Mucosa of rectum (tissue), 2 donors: ENCODE results near the gene ADAT3.

Experiments
- H3K27ac ChIP-seq, 2 donors: one replicate each; pipeline ENCODE4 v1.7.0; 2013; ENCODE audit warnings: inconsistent platforms in 2 of 2, low read depth in 2 of 2, low read length in 2 of 2
- H3K27me3 ChIP-seq, 2 donors: one replicate each; pipeline ENCODE4 v1.7.0; 2013; ENCODE audit warnings: low read length in 2 of 2; ENCODE audit not compliant: control insufficient read depth in 2 of 2, insufficient read depth in 2 of 2
- H3K36me3 ChIP-seq, 2 donors: one replicate each; pipeline ENCODE4 v1.7.0; 2013; ENCODE audit warnings: low read length in 2 of 2; ENCODE audit not compliant: control insufficient read depth in 2 of 2, insufficient read depth in 2 of 2
- H3K4me1 ChIP-seq, 2 donors: one replicate each; pipeline ENCODE4 v1.7.0; 2013; ENCODE audit warnings: low read length in 2 of 2, mild to moderate bottlenecking in 1 of 2; ENCODE audit not compliant: control insufficient read depth in 2 of 2, insufficient read depth in 2 of 2
- H3K4me3 ChIP-seq, 2 donors: one replicate each; pipeline ENCODE4 v1.7.0; 2013; ENCODE audit warnings: low read length in 2 of 2
- H3K9ac ChIP-seq, 2 donors: one replicate each; pipeline ENCODE4 v1.7.0; 2013; ENCODE audit warnings: low read length in 2 of 2, low read depth in 1 of 2, mild to moderate bottlenecking in 1 of 2
- H3K9me3 ChIP-seq, 2 donors: one replicate each; pipeline ENCODE4 v1.7.0; 2013; ENCODE audit warnings: low read length in 2 of 2; ENCODE audit not compliant: control insufficient read depth in 2 of 2
- donor health status: healthy.
- donor health status: Normal muscosa, but diverticular disease.

ADAT3 gene

GRCh38 chr19:1944088-1944915, 39.1 kb downstream of the ADAT3 start:
- Histone ChIP-seq H3K27ac (no peak overlapping the region), H3K36me3 (no peaks in the 10 kb centered on the region), H3K4me3 (no peak overlapping the region), H3K9ac (no peak overlapping the region), H3K27me3 (no peaks in the 10 kb centered on the region), H3K9me3 (no peaks in the 10 kb centered on the region), H3K4me1 (peaks cover 16 to 28% of the 10 kb centered on the region in 2 donors)

GRCh38 chr19:1944916-1945561, 39.8 kb downstream of the ADAT3 start:
- Histone ChIP-seq H3K9ac (no peak overlapping the region), H3K36me3 (no peaks in the 10 kb centered on the region), H3K27me3 (no peaks in the 10 kb centered on the region), H3K9me3 (no peaks in the 10 kb centered on the region), H3K4me3 (no peak overlapping the region), H3K4me1 (peaks cover 10 to 23% of the 10 kb centered on the region in 2 donors), H3K27ac (no peak overlapping the region)

- peaks cover 7 to 19% of the 10 kb centered on the region in 2 donors for H3K4me1 ChIP-seq
- H3K27me3 ChIP-seq: no peaks in the 10 kb centered on the region
- no peaks in the 10 kb centered on the region for H3K36me3 ChIP-seq
- H3K9ac ChIP-seq: no peak overlapping the region
- H3K4me3 ChIP-seq: no peak overlapping the region
- no peak overlapping the region for H3K27ac ChIP-seq
- H3K9me3 ChIP-seq: no peaks in the 10 kb centered on the region
These were observed 40.7 kb downstream of the ADAT3 start for GRCh38 chr19:1945899-1946298.

- H3K9ac ChIP-seq: no peak overlapping the region
- H3K4me1 ChIP-seq: peaks cover 5 to 18% of the 10 kb centered on the region in 2 donors
- H3K27ac ChIP-seq: no peak overlapping the region
- peaks cover 0 to under 1% of the 10 kb centered on the region in 2 donors for H3K36me3 ChIP-seq
- no peak overlapping the region for H3K4me3 ChIP-seq
- H3K9me3 ChIP-seq: no peaks in the 10 kb centered on the region
- no peaks in the 10 kb centered on the region for H3K27me3 ChIP-seq
These were observed 42.5 kb downstream of the ADAT3 start for GRCh38 chr19:1947651-1948209.

DNA sequence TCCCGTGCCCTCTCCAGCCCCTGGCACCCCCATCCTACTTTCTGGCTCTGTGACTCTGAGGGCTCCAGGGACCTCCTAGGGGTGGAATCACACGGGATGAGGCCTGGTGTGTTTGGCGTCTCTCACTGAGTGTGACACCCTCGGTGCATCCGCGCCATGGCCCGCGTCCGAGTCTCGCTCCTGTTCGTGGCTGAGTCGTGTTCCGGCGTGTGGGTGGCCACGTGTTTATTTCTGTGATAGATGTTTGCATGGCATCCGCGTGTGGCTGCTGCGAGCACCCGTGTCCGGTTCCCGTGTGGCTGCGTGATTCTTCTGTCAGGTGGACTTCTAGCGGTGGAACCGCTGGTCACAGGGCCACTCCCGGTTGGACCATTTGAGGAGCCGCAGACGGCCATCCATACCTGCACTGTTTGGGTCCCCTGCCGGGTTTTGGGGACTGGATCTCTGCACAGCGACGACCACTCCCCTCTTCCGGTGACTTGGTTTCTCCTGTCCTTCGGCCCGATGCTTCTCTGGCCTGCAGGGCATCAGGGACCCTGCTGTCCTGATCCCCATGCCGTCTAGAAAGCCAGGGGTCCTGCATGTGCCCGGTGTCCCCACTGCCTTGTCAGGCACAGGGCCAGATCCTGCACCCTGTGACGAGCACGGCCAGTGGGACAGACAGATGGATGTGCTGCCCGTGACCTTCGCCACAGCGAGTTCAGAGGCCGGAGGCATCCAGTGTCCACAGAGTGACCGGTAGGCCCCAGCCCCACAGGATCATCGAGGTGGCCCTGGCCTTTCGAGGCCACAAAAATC, 44.3 kb downstream of the ADAT3 start:
- Histone ChIP-seq H3K27me3 (no peaks in the 10 kb centered on the region), H3K4me1 (peaks cover under 1 to 4% of the 10 kb centered on the region in 2 donors), H3K27ac (no peak overlapping the region), H3K9ac (no peak overlapping the region), H3K36me3 (peaks cover 0 to 11% of the 10 kb centered on the region in 2 donors), H3K4me3 (no peak overlapping the region), H3K9me3 (no peaks in the 10 kb centered on the region)

DNA sequence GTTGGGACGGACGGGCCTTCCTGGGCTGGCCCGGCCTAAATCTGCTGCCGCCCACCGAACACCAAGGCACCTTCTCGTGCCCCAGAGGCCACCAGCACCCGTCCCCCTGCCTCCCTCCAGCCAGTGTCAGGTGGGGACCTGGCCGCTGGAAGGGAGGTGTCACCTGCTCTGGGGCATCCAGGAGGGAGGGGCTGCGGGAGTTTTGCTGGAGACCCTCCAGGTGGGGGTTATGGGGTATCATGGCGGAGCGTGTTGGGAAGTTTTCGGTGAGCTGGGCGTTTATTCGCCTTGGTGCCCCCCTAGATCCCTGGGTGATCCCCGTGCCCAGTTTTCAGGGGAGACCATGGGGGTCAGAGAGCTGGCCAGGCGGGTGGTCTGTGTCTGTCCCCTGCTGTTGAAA, 45.4 kb downstream of the ADAT3 start:
- no peaks in the 10 kb centered on the region for H3K9me3 ChIP-seq
- H3K36me3 ChIP-seq: peaks cover 0 to 11% of the 10 kb centered on the region in 2 donors
- no peak overlapping the region for H3K4me3 ChIP-seq
- no peaks in the 10 kb centered on the region for H3K4me1 ChIP-seq
- H3K9ac ChIP-seq: no peak overlapping the region
- no peak overlapping the region for H3K27ac ChIP-seq
- H3K27me3 ChIP-seq: no peaks in the 10 kb centered on the region

DNA sequence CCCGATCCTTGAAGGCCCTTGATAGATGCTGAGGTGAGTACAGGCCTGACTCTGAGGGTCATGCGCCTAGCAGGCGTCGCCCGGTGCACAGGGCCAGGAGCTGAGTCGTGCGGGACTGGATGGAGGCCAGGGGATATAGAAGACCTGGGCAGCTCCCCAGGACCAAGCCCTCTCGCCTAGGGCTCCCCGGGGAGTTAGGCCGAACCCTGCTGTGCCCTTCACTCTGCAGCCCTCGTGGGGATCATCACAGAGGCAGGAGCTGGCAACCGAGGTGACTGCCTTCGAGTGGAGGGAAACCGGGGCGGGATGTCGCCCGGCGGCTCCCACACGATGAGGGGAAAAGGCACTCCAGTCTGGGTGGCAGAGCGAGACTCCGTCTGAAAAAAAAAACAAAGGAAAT, 47.4 kb downstream of the ADAT3 start:
- Histone ChIP-seq H3K9me3 (no peaks in the 10 kb centered on the region), H3K27me3 (no peaks in the 10 kb centered on the region), H3K4me1 (no peaks in the 10 kb centered on the region), H3K4me3 (no peak overlapping the region), H3K27ac (no peak overlapping the region), H3K36me3 (peaks cover 3 to 11% of the 10 kb centered on the region in 2 donors), H3K9ac (no peak overlapping the region)

DNA sequence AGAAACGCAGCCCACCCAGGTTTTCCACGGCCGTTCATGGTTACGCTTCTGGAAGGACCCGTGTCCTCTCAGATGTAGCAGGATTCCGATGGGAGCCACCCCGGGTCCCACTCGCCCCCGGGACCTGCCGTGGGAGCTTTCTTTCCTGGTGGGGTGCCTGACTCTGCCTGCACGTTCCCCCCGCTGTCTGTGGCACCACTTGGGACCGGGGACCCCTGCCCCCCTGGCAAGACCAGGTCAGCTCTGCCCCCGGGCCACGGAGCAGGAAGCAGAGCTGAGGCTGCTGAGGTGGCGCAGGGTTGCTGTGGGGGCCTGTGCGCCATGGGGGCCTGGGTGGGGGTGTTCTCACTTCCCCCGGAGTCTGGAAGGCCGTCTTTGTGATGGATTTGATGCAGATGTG, 47.8 kb downstream of the ADAT3 start:
- H3K9ac ChIP-seq: no peak overlapping the region
- H3K4me3 ChIP-seq: no peak overlapping the region
- no peaks in the 10 kb centered on the region for H3K9me3 ChIP-seq
- no peak overlapping the region for H3K27ac ChIP-seq
- H3K4me1 ChIP-seq: no peaks in the 10 kb centered on the region
- no peaks in the 10 kb centered on the region for H3K27me3 ChIP-seq
- H3K36me3 ChIP-seq: peaks cover 3 to 11% of the 10 kb centered on the region in 2 donors

DNA sequence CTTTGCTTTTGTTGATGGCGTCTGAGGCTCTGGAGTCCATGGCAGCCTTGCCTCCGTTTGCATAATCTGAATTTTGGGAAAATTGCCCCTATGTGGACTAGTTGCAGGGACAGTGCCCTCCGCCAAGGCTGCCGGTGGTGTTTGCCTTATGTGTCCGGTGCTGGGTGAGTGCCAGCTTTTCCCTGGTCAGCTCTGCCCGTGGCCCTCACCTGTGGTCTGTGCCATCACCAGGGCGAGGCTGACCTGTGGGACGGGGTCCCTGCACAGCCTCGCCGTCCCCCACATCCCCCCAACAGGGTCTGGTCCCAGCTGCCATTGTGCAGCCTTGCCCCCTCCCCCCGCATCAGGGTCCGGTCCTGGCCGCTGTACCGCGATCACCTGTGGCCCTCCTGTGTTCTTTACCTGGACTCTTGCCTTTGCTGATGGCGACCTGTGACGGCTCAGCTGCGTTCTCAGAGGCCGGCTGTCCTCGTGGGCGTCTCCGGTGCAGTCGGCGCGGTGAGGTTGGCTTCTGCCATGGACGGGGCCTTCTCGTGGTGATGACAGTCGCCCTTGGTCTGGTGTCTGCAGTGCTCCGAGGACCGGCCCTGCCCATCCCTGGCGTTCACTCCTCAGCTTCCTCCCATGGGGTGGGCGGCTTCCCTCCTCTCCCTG, 48.4 kb downstream of the ADAT3 start:
- H3K9me3 ChIP-seq: no peaks in the 10 kb centered on the region
- H3K27me3 ChIP-seq: no peaks in the 10 kb centered on the region
- no peak overlapping the region for H3K9ac ChIP-seq
- H3K4me1 ChIP-seq: no peaks in the 10 kb centered on the region
- peaks cover 3 to 11% of the 10 kb centered on the region in 2 donors for H3K36me3 ChIP-seq
- H3K27ac ChIP-seq: no peak overlapping the region
- no peak overlapping the region for H3K4me3 ChIP-seq
